Stimulated activated CD8-positive, alpha-beta memory T cell treated with anti-CD3 and anti-CD28 coated beads, Interleukin-7, amount 100 ng/mL, for 4 hours (primary cell): ENCODE data around the gene C13orf42.

ENCODE experiments used
- DNase-seq, 2 donors: peaks; one replicate each; pipeline ENCODE4 v3.0.0-alpha.2; 2020; ENCODE audit warnings: low read depth in 2 of 2

C13orf42 gene

DNA sequence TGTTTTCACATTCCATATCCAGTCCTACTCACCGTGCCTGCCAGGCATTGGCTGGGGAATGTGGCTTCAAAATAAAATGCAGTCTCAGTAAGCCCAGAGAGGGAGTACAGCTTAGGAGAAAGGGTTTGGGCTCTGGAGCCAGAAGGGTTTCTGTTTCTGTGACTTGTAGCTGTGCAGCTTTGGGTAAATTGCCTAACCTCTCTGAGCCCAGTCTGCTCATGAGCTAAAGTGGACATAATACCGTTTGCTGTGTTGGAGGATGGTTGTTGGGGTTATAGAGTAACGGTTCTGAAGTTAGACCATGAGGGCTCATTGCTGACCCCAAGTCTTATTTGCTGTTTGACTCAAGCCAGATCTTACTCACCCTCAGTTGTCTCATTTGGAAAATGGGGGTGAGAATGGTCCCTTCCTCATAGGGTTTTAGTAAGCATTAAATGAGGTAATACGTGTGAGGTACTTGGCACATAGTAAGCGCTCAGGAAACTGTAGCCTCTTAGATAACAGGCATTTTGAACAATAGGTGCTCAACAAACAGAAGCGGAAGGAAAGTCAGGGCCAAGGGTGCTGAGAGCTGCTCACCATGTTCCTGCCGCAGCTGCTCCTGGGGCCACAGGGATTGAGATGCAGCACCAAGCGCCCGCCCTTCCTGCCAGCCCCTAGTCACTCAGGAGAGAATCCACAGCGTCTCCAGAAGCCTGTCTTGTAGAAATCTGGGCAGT, 45.5 kb downstream of the C13orf42 start:
- DNase-seq: no peak

DNA sequence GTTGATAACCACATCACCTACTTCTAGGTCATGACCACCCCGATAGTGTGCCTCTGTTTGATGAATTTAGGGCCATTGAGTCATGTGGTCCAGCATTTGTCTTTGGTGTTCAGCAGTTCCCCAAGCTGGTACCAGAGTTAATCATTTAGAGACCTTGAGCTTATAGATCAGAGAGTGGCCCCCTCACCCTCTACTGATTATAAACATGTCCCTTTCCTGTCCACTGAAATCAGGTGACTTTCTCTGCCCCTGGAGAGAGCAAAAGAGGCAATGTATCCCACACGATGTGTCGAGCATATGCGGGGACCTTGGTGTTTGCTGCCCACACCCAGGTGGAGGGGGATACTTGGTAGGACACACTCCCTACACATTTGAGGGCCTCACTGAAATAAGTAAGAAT, 46.3 kb downstream of the C13orf42 start:
- no peak for DNase-seq

DNA sequence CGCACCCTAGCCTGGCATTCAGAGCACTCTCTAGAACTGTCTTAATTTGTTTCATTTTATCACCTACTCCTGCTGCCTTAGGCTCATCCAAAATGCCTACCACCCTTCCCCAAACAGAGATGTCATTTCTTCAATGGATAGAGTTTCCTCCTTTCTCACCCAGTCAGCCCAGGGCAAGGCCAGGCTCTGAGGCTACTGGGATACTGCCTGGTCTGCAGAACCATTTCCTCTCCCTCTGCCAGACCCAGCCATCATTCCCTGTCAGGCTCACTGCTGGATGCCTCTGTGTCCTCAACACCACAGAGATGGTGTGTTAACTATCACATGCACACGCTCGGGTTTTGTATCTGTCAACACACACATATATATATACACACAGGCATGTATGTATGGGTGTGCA, 47.2 kb downstream of the C13orf42 start:
- DNase-seq: no peak

DNA sequence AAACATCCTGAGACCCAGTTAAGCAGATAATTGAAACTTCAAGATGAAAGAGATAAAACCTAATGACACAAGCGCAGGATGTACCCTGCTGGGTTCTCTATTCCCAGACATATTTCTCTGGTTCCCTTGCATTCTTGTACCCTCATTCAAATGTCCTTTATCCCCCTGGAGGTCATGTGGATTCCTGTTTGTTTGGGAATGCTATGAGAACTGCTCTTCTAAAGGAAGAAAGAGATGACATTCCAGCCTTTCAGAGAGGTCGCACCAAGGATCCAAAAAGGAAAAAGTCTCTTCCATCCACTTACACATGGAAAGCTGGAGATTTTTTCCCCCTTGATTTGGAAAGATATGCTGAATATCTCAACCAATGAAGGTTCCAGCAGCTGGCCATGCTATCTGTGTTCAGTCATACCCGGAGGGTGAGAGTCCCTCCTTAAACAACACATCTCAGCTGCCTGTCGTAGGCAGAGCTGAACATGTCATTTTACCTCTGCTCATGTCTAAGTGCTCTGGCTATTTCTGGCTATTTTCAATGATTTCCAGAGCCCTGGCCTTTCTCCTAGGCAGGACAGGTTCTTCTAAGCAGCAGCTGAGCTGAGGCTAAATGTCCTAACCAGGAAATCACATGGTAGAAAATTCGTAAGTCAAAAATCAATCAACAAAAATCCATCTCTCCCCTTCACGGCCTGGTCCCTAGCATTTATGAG, 52.5 kb downstream of the C13orf42 start:
- DNase-seq: no peak

DNA sequence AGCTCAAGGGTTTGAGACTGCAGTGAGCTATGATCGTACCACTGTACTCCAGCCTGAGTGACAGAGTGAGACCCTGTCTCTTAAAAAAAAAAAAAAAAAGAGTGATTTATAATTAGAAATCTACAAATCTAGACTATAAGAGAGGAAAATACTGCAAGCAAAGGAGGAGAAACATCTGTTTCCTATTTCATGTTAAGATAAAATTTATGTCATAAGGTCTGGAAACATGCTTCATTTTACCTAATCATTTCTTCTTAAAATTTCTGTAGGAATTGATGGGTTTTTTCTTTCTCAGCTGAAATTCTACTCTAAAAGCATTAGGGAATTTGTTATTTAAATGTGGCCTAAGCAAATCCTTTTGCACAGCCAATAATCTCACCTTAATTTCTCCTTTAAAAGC, 53.2 kb downstream of the C13orf42 start:
- no peak for DNase-seq

DNA sequence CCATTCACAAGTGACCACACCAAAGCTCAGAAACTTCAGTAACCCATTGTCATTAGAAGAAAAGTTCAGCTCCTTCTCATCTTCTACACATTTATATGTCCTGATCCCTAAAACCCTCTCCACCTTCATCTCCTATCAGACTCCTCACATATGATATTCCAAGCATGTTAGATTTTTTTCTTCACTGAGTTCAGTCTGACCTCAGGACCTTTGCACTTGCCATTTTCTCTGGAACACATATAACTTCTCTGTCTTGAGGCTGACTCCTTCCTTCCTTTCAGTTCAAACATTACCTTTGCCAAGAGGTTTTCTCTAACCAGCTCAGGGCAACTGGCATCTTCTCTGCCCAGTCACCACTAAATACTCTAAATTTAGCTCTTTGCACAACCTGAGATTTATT, 54.1 kb downstream of the C13orf42 start:
- DNase-seq: no peak

DNA sequence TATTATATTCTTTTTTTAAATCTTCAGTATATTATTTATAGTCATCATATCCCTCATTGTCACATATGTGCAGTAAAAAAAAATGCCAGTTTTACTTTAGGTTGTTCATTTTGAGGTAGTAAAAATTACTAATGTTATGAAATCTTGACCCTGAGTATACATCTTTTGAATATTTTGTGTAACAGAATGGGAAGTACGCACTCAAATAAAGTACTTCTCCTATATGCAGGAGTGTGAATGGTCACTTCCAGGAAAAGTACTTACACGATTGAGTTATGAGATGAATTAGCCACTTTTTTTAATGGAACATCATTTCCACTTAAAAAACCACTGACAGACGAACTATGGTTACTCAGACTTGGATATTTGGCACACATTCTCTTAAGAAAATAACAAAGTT, 58.5 kb downstream of the C13orf42 start:
- no peak for DNase-seq

DNA sequence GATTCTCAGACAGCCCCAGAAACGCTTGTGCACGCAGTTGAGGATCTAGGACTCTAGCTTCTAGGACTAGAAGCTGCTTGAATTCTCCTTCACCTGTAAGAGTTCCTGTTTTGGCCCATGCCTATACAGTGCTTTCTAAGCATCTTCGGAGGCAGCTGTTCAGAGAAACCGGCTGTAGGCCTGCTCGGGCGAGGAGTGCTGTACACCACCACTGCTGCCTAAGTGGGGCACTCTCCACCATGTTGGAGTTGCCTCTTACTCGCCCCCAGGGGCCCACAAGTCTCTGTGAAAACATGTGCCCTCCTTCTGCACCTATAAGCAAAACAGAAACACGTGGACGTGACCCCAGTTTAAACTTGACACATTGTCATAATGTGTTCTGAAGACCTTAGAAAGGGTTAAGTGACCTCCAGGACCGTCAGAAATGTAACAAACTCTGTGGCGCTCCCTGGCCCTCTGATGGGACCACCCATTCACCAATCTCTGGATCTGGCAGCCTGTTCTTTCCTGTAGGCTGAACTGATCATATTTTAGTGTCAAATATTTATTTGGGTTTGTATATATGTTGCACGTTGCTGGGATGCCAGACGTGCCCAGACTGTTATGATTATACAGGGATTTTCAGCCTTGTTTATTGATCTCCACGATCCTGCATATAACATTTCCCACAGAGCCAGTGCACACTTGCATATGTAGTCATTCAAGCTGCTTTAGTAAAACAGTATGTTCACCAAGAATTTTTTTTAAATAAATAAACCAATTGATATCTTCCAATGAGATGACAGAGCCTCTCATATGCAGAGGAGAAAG, 60.8 kb downstream of the C13orf42 start:
- no peak for DNase-seq

DNA sequence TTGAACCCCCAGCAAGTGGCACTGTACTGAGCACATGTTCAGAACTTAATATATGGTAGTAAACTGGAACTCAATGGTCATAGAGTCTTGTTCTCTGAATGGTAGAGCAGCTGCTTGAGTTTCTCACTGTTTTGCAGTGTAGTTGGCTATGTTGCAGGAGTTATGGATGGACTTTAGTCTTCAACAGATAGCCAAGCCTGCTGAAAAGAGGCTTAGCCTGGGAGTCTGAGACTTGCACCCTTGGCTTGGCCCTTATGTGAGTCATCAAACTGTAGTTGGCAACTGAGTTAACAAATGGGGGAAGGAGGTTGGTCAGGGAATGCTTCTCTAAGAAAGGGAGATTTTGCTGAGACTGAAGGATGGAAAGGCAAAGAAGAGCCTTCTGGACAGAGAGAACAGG, 62.5 kb downstream of the C13orf42 start:
- DNase-seq: no peak

DNA sequence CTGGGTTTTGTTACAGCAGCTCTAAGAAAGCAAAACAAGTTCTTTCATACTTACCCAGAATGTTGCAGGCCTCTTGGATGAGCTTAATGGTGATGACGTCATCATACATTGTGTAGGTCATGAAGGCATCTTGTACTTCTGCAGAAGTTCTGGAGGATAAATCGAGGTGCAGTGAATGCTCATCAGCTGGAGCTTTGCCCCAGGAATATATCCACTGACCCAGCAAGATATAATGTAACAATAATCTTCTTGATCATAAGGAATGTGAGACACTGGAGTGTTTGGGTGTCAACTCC, 63.0 kb downstream of the C13orf42 start:
- DNase-seq: no peak

DNA sequence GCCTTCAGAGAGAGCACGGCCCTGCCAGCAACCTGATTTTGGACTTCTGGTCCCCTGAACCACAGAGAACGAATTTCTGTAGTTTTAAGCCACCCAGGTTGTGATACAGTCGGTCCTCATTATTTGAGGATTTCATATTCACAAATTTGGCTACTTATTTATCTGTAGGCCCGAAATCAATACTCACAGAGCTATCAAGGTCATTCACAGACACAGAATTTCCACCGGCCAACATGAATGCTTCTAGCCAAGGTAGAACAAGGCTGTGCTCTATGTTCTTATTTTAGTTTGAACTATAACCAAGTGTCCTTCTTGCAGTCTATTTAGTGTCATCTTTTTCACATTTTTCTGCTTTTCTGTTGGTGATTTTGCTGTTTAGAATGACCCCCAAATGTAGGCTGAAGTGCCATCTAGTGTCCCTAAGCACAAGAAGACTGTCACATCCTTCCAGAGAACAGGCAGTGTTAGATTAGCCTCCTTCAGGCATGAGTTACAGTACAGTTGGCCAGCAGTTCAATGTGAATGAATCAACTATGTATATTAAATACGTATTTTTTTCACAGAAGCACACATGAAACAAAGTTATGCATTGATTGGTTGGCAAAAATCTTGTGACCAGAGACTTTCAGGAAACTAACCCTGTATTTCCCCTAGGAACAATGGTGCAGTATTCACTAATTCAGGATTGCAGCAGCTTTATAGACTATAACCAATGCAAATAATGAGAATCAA, 63.5 kb downstream of the C13orf42 start:
- DNase-seq: no peak

DNA sequence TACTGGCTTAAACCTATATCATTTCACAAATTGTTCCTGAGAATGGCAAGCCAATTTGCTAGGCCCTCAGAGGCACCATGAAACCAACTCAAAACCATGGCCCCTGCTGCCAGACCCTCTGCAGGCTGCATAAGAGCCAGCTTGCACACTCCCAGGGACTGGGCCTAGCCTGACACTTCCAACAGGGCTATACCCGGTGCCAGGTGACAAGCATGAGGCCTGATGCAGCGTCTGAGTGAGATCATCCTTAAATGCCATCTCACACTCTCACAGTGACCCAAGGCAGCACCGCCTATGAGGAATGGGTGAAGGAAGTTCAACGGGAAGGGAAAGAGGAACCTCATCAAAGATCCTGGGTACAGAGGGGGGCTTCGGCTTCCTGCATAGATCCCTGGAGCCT, 65.6 kb downstream of the C13orf42 start:
- DNase-seq: no peak

DNA sequence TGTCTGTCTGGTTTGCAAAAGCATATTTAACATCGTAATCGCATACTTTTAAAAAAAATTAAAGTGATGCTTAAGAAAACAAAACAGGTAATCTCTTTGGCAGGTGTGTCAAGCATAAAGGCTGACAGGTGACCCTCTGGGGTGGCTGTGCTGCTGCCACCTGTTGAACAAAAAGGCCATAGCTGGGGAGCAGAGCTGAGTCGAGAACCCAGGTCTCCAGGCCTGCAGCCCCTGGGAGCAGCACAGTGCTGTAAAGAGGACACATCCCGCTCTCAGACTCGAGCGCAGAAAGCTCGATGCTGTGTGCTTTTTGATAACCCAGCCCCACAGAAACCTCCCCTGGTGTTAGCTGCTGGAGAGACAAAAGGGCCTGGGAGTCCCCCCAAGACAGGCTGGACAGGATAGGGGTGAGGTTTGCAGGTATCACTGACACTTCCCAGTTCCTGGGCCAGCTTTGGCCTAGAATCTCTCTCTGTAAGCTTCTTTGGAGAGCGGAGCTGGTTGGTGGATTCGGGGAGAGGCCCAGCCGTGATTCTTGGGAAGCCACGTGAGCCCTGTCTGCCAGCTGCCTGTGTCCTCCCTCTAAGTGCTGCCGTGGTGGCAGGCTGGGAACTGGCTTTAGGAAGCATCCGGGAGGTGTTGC, 66.9 kb downstream of the C13orf42 start:
- DNase-seq: no peak

DNA sequence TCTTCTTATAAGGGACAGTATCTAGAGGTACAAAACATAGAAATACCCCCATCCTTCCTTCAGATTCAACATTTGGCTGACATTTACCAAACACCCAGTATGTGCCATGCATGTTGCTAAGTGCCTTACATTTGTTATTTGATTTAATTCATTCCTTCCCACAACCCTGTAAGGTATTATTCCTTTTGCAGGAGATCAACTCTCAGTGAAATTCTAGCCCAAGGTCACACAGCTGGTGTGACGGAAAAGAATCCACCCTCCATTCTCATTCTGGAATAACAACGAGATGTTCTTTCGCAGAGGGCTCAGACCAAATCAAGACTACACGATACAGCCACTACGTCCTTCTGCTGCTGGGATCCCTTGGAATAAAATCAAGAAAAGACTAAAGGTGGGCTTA, 67.8 kb downstream of the C13orf42 start:
- DNase-seq: no peak

DNA sequence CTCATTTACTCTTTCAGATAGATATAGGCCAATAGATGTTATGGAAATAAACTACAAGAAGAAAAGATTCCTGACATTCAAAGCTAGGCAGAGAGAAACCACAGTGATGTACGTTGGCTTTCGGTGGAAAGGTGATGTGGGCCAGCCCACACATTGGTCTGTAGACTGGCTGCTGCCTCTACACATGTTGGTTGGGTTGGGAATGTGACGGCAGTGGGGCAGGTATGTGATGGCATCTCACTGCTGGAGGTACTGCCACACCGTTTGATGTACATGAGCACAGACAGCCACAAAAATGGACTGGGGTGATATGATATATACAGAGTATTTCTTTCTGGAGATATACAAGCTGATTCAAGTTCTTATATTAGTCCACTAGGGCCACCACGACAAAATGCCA, 69.4 kb downstream of the C13orf42 start:
- no peak for DNase-seq

DNA sequence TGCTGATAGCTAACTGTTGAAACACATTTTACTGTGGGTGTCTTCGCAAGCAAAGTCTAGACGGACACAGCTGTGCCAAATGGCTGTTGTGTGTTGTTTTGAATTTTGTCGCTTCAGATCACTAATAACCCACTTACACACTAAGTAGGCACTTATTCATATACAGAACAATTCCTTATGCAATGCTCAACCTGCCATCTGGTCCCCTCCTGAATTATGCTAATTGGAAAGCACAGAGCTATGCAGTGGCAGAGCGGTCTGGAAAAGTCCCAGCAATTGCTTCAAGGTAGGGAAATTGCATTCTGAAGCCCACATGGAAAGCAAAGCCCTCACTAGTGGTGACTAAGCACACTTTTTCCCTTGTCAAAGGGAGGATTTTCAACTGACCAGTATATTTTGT, 69.9 kb downstream of the C13orf42 start:
- no peak for DNase-seq

DNA sequence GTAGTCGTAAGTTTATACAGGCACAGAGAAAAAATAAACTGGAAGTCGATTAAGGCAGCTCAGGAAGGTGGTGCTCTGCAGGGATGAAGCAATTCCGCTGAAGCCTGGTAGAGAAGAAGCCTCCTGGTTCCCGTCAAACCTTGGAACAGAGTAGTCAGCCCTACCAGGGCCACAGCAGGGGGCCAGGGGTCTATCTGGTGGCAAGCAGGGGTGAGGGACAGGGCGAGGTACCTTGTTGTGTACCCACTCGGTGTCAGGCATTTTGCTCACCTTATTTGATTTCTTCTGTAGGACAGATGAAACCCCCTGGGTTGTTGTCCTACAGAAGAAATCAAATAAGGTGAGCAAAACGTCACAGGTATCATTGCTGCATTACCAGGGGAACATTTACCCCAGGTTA, 70.6 kb downstream of the C13orf42 start:
- no peak for DNase-seq

DNA sequence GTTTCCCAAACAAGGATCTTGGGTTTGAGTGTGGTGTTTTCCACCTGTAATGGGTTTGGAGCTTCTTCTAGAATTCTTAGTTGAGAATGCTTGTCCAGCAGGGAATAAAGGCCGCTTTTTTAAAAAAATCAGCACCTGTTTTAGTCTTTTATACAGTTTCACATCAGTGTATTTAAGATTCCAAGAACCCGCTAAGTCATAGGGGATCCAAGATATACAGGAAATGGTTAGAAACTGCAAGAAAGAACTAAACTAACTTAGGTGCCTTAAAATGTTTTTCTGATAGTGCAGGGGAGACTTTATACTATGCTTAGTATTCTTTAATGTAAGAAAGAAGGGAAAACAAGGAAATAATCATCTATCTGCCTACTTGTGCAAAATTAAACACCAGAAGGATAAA, 74.7 kb downstream of the C13orf42 start:
- DNase-seq: no peak

DNA sequence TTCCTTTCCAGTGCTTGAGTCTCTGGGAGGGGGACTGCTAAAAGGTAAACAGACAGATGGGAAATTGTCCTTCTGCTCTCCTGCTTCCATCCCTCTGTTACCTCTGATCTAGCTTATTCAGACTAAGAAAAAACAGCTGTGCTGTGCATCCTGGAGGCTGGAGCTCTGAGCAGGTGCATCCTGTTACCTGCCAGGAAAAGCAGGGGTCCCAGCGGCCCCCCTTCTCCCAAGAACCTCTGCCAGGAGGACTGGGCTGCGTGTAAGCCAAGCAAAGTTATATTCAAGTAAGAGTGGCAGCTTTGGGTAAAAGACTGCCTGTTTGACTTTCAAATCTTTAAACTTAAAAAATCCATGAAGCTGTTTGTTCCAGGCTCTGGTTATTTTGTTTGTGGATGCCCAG, 75.1 kb downstream of the C13orf42 start:
- no peak for DNase-seq

DNA sequence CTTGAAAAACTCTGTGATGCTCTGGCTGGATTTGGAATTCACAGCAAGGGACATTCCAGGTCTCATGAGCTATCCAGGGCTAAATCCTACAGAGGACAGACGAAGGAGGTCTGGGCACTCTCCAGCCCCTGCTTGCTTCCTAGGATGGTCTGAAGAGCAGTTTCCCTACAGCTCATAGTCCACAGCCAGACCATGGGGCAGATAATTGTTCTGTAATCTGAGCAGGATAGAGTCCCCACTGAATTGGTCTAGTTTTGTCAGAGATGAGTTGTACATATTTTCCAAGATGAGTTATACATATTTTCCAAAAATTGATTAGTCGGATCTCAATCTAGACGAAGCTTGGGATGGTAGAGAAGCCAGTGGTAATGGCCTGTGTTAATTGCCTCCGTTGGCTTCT, 75.6 kb downstream of the C13orf42 start:
- DNase-seq: no peak

DNA sequence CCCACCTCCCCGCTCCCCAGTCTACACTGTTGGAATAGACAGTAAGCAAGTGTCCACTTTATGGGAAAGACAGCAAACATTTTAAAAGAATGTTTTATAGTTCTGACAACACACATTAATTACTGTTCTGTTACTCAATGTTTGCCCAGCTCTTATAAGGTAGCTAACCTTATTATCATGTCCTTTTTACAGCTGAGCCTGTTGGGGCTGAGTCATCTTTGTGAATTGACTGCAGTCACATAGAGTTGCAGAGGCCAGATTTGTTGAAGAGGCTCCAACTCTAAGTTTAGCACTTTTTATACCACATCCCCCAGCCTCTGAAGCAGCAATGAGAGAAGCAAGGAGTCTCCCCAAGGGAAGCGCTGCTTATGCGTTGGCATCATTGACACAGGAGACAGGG, 76.2 kb downstream of the C13orf42 start:
- DNase-seq: no peak
